Fibroblast of lung (primary cell): ENCODE data around the gene GADL1.

Experiments used
- CTCF ChIP-seq, 2 donors: IDR thresholded peaks in 1 of 2; conservative IDR thresholded peaks in 1 of 2; 1 replicate in 1 of 2; 2 replicates in 1 of 2; pipeline ENCODE4 v1.5.1; 2011 to 2012; ENCODE audit warnings: low read length in 2 of 2, control low read depth in 1 of 2, inconsistent platforms in 1 of 2, low read depth in 1 of 2, mild to moderate bottlenecking in 1 of 2
- EZH2 ChIP-seq: IDR thresholded peaks from 2 replicates; pipeline ENCODE4 v1.5.1; 2012; ENCODE audit warnings: low read length, control low read depth, mild to moderate bottlenecking; ENCODE audit errors: missing control alignments

GRCh38 chr3:30696403-30696819 is 198.1 kb downstream of the GADL1 start:
- TF ChIP-seq EZH2 (no peak), CTCF (conservative IDR thresholded peaks at IDR 0.05 in 1 of 2, IDR thresholded peaks at IDR 0.05 in 1 of 2; ENCODE audit: low read depth in 1 of 2, low read length in 2 of 2) (no peak)
